Measurements from ENCODE around the gene DNAJC12. TPM values are rescaled to one million over a fixed set of nuclear protein-coding genes. Genes with fewer than 3 reads are reported as not detected.
"Not testable (repeated sequence)": the region's sequence is repeated elsewhere in the genome, so short reads cannot be mapped to it uniquely, and the experiment has no call there.

Gene DNAJC12
- total RNA-seq, 1 donor from 2014 or later = 3.0 TPM

DNA sequence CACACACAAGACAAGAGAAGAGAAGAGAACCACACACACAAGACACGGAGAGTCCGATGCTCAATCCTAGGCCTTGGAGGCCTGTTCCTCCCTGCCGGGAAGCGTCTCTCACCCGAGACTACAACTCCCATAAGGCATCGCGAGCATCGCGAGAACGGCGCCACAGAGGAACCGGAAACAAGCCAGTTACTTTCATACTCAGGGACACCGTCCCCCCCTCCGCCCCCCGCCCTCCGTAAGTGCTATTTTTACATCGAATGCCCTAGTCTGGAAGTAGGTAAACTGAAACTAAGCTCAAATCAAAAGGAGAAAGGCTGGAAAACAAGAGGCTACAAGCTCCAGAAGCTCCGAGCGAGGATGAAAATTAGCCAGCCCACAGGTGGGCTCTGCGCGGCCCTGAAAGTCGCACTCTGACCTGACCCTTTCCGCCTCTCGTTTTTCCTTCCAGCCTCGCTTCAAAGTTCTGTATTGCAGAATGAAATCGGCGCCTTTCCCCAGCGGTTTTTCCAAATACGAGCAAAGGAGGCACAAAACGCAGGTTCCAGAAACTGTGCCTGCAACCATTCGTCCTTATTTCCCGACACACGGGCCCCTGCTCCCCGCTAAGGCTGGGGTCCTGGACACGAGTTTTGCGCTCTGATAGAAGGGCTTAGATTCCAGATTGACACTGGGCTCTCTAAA, 11.5 kb upstream of the DNAJC12 start:
- peak; percentile 80 for DNase-seq (ENCODE audit: low read depth)
- Histone ChIP-seq H3K4me3 (ENCODE audit: low read depth, low read length) (peak overlapping the region; percentile 64), H3K36me3 (ENCODE audit: control insufficient read depth, insufficient read depth, low read length) (no peaks in the 10 kb centered on the region), H3K27me3 (ENCODE audit: control insufficient read depth, insufficient read depth, low read length) (no peaks in the 10 kb centered on the region)
- TF ChIP-seq, protein P1, sequence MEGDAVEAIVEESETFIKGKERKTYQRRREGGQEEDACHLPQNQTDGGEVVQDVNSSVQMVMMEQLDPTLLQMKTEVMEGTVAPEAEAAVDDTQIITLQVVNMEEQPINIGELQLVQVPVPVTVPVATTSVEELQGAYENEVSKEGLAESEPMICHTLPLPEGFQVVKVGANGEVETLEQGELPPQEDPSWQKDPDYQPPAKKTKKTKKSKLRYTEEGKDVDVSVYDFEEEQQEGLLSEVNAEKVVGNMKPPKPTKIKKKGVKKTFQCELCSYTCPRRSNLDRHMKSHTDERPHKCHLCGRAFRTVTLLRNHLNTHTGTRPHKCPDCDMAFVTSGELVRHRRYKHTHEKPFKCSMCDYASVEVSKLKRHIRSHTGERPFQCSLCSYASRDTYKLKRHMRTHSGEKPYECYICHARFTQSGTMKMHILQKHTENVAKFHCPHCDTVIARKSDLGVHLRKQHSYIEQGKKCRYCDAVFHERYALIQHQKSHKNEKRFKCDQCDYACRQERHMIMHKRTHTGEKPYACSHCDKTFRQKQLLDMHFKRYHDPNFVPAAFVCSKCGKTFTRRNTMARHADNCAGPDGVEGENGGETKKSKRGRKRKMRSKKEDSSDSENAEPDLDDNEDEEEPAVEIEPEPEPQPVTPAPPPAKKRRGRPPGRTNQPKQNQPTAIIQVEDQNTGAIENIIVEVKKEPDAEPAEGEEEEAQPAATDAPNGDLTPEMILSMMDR (IDR thresholded peaks at IDR 0.05; ENCODE audit: insufficient read depth, low read length, poor library complexity, severe bottlenecking) = no peak

DNA sequence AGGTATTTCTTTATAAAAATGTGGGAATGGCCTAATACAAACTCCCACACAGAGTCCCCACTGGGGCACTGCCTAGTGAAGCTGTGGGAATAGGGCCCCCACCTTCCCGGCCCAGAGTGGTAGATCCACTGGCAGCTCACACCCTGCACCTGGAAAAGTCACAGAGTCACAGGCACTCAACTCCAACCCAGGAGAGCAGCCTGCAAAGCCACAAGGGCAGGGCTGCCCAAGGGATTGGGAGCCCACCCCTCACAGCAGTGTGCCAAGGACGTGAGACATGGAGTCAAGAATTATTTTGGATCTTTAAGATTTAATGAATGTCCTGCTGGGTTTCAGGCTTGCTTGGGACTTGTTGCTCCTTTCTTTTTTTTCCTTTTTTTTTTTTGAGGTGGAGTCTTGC, 5.3 kb upstream of the DNAJC12 start:
- no peaks in the 10 kb centered on the region for H3K36me3 ChIP-seq (ENCODE audit: control insufficient read depth, insufficient read depth, low read length)
- H3K27me3 ChIP-seq (ENCODE audit: control insufficient read depth, insufficient read depth, low read length) = no peaks in the 10 kb centered on the region
- no peak for DNase-seq (ENCODE audit: low read depth)
- TF ChIP-seq, protein P1 (IDR thresholded peaks at IDR 0.05; ENCODE audit: insufficient read depth, low read length, poor library complexity, severe bottlenecking) = no peak
- no peak overlapping the region for H3K4me3 ChIP-seq (ENCODE audit: low read depth, low read length)

DNA sequence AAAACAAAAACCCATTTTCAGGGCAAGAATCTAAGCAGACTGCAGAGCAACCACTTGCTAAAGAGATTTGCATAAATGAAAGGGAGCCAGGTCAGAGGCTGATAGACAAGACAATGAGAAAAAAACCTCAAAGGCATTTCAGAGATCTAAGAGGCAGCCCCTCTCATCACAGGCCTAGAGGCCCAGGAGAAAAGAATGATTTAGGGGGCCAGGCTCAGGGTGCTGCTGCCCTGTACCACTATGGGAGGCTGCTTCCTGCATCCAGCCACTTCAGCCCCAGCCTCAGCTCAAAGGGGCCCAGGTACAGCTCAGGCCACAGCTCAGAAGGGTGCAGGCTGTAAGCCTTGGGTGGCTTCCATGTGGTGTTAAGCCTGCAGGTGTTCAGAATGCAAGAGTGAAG, 3.7 kb upstream of the DNAJC12 start:
- Histone ChIP-seq H3K4me3 (ENCODE audit: low read depth, low read length) (no peak overlapping the region), H3K27me3 (ENCODE audit: control insufficient read depth, insufficient read depth, low read length) (no peaks in the 10 kb centered on the region), H3K36me3 (ENCODE audit: control insufficient read depth, insufficient read depth, low read length) (no peaks in the 10 kb centered on the region)
- TF ChIP-seq, protein P1 (IDR thresholded peaks at IDR 0.05; ENCODE audit: insufficient read depth, low read length, poor library complexity, severe bottlenecking) = no peak
- no peak for DNase-seq (ENCODE audit: low read depth)

DNA sequence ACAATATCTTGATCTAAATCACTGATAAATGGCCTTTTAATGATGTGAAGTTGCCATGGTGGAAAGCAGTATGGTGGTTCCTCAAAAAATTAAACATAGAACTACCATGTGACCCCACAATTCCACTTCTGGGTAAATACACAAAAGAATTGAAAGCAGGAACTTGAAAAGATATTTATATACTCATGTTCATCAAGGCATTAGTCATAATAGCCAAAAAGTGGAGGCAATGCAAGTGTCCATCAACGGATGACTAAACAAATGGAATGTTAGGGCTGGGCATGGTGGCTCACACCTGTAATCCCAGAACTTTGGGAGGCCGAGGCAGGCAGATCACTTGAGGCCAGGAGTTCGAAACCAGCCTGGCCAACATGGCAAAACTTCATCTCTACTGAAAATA, 2.0 kb upstream of the DNAJC12 start:
- Histone ChIP-seq H3K27me3 (ENCODE audit: control insufficient read depth, insufficient read depth, low read length) (no peaks in the 10 kb centered on the region), H3K36me3 (ENCODE audit: control insufficient read depth, insufficient read depth, low read length) (no peaks in the 10 kb centered on the region), H3K4me3 (ENCODE audit: low read depth, low read length) (no peak overlapping the region)
- no peak for DNase-seq (ENCODE audit: low read depth)
- TF ChIP-seq, protein P1 (IDR thresholded peaks at IDR 0.05; ENCODE audit: insufficient read depth, low read length, poor library complexity, severe bottlenecking) = no peak

DNA sequence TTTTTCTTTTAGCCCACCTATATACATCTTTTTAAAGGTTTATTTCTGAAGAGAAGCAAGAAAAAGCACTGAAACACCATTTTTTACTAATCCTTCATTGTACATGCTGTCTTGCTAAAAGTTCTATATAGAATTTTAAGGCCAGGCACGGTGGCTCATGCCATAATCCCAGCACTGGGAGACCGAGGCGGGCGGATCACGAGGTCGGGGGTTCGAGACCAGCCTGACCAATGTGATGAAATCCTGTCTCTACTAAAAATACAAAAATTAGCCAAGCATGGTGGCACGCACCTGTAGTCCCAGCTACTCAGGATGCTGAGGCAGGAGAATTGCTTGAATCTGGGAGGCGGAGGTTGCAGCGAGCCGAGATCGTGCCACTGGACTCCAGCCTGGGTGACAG, 1.5 kb upstream of the DNAJC12 start:
- not testable (repeated sequence) for H3K27me3 ChIP-seq (ENCODE audit: control insufficient read depth, insufficient read depth, low read length); H3K4me3 ChIP-seq (ENCODE audit: low read depth, low read length)

DNA sequence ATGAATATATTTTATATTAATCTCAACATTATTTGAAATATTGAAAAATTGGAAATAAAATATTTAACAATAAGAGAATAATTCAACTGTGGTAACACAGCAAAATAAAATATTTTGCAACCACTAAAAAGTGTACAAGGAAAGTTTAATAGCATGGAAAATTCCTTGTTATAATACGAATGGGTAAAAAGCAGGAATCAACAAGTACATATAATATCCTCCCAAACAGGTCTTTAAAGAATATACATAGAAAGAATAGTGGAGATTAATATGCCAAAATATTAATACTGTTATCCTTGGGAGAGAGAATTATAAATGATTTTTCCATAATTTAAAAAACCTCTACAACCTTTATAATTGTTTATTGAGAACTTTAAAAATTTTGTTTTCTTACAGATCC, 1.0 kb downstream of the DNAJC12 start:
- TF ChIP-seq, protein P1 (IDR thresholded peaks at IDR 0.05; ENCODE audit: insufficient read depth, low read length, poor library complexity, severe bottlenecking) = no peak
- Histone ChIP-seq H3K36me3 (ENCODE audit: control insufficient read depth, insufficient read depth, low read length) (no peaks in the 10 kb centered on the region), H3K4me3 (ENCODE audit: low read depth, low read length) (no peak overlapping the region), H3K27me3 (ENCODE audit: control insufficient read depth, insufficient read depth, low read length) (no peaks in the 10 kb centered on the region)
- DNase-seq (ENCODE audit: low read depth) = no peak

More for the DNA sequence above, 1.5 kb upstream of the DNAJC12 start:
- DNase-seq (ENCODE audit: low read depth); H3K36me3 ChIP-seq (ENCODE audit: control insufficient read depth, insufficient read depth, low read length): not testable (repeated sequence)

Measured in kidney epithelial cell (primary cell).